ENCODE measurements around the gene TUBB1.
A peak's percentile ranks its signal among the peaks of the same experiment; 100 is the strongest.
"Not testable (repeated sequence)": the region's sequence is repeated elsewhere in the genome, so short reads cannot be mapped to it uniquely, and the experiment has no call there.

The TUBB1 gene

GRCh38 chr20:59006864-59007664, 12.2 kb upstream of the TUBB1 start, which contains the start of gene CTSZ:
Gene CTSZ, minus strand, starts transcription at chr20:59007254. Its CDS starts 126 bp downstream, at chr20:59007128.
- DNase-seq: peak; percentile 10 to 58

GRCh38 chr20:59007665-59008511, 11.3 kb upstream of the TUBB1 start:
- DNase-seq: no peak

DNA sequence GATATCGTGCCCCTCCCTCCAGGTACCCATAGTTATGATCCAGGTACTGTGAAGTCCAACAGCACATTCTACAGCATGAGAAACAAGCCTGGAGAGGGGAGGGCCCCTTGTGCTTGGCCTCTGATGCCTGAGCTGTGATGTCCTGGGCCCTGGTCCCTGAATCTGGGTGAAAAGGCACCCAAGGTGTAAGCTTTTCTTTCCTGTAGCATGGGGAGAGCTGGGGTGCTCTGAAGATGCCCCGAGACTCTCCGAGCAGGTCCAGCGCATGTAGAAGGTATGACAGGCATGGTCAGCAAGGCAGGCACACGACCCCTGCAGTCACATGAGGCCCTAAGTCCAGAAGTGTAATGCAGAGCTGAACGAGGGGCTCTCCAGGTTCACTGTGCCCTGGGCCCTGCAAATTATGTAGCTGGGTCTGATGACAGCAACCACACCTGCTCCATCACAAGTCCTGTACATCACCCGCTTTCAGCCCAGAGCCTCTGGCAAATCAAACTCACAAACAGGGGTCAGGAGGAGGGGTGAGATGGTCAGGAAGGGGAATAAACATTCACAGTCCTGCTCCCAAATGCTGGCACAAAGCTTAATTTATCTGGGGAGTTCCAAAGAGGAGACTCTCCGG, 10.4 kb upstream of the TUBB1 start:
- no peak for DNase-seq

DNA sequence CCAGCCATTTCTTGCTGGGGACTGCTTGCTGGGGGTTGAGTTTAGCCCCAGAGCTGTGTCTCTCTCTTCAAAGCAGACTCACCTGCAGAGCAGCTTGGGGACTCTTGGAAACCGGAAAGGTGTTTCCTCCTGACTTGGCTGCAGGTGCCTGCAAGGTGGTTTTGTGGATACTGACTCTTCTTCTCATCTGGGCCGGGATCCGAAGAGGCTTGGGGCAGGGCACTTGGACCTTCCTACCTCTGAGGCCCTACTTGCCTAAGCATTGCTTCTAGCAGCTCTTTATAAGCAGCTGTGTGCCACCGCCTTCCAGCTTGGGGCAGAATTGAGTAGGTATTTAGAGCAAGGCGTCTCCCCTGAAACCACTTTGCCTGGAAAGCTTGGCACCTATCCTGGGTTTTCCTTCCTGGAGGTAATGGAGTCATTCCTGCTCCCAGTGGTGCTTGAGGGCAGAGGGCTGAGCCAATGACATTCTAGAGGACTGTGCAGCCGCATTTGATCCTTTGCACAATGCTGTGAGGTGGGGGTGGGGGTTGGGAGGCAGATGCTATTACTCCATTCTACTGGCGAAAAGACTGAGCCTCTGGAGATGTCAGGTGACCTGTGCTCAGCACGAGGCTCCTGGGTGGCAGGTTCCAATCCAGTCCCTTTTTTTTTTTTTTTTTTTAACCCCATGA, 8.8 kb upstream of the TUBB1 start:
- no peak for DNase-seq

- no peak for DNase-seq
These were observed 8.0 kb upstream of the TUBB1 start for GRCh38 chr20:59010995-59011873.

DNA sequence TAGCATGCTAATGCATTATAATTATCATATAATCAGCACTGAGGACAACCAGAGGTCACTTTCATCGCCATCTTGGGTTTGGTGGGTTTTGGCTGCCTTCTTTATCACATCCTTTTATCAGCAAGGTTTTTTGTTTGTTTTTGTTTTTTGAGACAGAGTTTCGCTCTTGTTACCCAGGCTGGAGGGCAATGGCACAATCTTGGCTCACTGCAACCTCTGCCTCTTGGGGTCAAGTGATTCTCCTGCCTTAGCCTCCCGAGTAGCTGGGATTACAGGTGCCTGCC, 7.4 kb upstream of the TUBB1 start:
- DNase-seq: not testable (repeated sequence)

GRCh38 chr20:59013031-59013951, 5.9 kb upstream of the TUBB1 start:
- DNase-seq: no peak

DNA sequence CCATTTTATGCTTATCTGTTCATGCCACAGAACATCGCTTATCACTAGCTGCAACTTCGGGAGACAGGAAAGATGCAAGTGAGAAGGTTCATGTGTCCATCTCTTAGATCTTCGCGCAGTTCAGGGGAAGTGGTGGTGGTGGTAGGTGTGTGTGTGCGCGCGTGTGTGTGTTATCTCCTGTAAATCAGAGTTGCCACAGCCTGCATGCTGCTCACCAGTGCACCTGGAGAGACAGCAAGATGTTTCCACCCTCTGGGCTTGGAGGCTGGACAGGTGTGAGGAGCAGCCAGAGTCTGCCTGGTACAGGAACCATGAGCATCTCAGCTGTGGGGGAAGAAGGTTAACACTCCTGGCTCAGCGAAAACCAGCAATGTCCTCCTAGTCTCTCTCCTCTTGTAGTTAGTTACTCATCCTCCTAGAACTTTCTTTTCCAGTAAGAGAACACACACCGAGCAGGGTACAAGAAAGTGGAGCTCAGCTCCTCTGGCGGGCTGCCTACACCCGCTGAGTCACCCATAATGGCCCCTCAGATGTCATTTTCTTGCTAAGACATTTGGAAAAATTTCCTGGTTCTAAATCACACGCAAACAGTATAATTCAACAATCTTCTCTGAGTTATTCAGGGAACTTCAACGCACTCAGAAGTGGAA, 5.1 kb upstream of the TUBB1 start:
- DNase-seq: no peak

DNA sequence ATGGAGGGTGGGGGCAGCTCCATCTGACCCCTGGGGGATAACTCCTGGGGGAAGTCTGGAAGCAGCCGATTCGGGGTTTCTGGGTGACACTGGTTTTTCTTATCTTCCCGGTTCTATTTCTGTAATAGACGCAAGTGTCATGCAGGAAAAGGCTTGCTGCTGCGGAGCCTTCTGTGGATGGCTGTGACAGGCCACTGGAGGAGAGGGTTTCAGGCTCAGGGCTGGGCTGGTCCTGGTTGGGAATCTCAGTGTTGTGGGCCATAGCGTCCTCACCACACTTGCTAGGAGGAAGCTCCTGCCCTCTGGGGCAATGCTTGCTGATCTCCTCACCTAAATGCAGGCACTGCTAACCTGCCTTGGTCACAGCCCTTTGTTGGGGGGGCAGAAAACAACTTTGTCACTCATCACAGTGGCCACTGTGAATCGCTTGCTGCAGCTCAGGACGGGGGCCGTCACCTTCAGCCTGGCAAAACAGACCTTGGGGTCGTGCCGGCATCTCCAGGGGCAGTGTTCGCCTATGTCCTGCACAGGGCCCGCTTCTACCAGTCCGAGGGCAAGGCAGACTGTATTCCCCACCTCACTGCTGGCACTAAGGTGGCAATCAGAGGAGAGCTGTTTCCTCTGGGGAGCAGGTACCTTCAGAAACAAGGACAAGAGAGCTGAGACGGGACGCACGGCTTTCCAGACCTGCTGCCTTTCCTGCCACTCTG, 4.4 kb upstream of the TUBB1 start:
- DNase-seq: no peak

DNA sequence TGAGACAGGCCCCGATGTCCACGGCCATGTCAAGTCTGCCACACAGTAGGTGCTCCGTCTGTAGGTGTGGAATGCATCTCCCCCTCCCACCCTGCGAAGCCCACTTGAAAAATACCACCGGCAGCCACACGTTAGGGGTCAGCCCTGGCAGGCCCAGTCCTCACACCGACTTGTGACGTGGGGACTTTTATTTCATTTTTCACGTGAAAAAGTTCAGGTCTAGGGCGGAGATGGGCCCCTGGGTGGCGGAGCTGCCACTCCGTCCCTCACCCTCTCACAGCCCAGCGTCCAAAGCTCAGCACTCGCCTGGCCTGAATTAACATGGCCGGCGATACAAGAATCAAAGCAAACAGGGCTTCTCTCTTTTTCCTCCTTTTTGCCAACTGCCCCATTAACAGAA, 3.8 kb upstream of the TUBB1 start:
- DNase-seq: no peak

- DNase-seq: no peak
These were observed 3.2 kb upstream of the TUBB1 start for GRCh38 chr20:59015812-59016711.

DNA sequence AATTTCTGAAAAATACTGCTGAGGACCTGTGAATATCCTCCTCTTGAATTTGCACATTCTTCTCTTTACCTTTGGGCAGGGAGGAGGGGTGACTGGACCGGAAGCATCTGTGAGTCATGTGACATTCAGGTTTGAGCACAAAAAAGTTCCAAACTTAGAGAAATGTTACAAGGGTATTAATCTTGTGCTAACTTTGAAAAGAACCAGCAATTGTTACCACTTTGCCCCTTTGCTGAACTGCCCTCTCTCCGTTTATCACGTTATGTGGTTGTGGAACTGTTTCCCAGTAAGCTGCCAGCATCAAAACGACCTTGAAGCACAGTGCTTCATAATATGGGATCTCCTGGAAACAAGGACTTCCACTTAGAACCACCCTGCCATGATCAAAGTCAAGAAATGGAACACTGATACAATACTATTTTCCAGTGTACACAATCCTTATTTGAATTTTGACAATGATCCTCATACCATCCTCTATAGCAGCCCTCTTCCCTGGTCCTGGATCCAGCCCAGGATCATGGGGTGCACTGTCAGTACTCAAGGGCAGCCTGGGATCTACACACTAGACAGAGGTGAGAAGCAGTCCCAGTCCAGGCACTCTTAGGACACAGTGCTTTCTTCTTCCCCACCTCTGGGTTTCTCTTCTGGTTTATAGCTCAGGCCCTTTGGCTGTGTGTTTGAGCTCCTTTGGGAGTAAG, 2.3 kb upstream of the TUBB1 start:
- peak in 1 of 2 experiments; percentile 40 for DNase-seq

DNA sequence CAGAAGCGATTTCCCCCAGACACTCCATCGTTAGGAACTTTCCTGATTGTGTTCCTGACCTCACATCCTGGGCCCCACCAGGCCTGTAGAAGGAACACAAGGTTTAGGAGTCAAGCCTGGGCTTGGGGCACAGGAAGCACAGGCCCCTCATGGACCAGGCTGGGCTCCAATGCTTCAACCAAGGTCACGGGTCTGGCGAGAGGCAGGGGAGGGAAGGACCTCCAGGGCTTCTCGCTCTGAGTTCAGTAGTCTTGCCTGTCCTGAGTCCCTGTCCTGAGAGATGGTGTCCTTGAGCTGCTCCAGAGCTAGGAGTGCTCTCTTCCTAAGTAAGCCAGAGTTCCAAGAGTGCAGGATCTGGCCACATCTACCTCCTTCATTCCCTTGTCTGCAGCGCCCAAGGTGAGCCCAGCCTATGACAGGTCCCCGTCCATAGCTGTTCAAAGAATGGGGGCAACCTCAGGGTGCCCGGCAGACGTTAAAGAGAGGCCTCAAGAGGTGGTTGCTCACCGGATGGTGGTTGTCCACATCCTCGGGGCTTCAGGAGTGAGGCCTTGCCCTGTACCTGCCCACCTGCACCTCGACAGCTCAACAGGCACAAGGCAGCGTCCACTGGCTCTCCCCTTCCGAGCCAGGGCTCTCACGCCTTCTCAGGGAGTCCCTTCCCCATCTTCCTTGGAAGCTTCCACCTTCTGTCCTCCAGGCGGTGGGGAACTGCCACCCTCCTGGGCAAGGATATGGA, 1.6 kb upstream of the TUBB1 start:
- no peak for DNase-seq

DNA sequence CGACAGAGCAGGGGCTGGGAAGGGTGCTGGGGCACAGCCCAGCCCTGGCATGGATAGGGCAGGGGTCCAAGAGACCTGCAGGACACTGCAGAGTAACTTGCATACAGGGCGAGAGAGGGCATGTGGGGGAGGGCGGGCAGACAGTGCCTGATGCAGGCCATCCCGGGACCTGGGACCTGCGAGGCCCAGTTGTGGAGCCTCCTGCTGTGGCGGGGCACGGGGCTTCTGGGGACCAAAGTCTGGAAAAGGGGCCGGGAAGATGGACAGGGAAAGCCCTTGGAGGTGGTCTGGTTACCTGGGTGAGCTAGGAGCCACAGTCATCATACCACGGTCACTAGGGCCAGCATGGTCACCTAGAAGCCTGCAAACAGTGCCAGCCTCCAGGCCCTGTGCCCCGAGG, 412 bp upstream of the TUBB1 start:
- DNase-seq: no peak

DNA sequence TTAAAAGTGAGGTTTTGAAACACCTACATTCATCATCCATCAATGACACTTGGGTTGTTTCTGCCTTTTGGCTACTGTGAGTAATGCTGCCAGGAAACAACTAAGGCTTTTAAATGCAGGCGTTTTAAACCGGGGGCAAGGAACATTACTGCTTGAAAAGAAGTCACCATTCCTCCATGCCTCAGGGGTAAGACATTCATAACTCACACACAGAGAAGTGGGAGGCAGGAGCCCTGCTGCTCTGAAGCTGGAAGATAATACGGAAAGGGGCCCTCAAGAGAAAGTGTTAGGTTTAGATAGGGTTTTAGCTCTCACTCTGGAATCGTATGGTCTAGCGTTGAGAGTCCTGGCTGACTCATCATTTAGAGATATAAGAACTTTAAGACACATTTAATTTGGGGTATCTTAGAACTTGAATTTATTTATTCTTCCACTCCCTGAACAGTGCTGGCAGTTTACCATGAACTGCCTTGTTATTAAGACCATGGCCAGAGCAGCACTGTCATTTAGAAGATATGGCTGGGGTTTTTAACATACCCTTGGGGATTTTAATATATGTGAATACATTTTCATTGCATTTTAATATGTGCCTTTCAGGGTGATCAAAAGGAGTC, 1.8 kb downstream of the TUBB1 start:
- DNase-seq: no peak

DNA sequence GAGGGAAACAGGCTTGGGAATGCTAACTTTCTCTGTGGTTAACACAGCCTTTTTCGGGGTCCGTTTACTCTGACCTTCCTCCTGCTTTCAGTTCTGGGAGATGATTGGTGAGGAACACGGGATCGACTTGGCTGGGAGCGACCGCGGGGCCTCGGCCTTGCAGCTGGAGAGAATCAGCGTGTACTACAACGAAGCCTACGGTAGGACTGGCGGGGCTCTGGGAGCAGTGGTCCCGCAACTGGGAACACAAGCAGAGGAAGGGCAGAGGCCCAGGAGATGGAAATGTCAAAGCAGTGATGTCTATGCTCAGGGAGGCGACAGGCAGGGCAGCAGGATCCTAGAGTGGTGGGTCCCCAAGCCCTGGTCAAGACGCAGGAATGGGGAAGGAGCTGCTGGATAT, 3.5 kb downstream of the TUBB1 start:
- no peak for DNase-seq

GRCh38 chr20:59023616-59024015, 4.4 kb downstream of the TUBB1 start:
- DNase-seq: no peak

All from stimulated activated CD4-positive, alpha-beta T cell treated with anti-CD3 and anti-CD28 coated beads, Interleukin-4, amount 100 ng/mL, for 4 hours (primary cell).